Right kidney (tissue), 1 donor: ENCODE measurements around the gene DSP.

Experiments
- DNase-seq: peaks from one replicate; pipeline ENCODE4 v3.0.0-alpha.2; 2016

Gene DSP

DNA sequence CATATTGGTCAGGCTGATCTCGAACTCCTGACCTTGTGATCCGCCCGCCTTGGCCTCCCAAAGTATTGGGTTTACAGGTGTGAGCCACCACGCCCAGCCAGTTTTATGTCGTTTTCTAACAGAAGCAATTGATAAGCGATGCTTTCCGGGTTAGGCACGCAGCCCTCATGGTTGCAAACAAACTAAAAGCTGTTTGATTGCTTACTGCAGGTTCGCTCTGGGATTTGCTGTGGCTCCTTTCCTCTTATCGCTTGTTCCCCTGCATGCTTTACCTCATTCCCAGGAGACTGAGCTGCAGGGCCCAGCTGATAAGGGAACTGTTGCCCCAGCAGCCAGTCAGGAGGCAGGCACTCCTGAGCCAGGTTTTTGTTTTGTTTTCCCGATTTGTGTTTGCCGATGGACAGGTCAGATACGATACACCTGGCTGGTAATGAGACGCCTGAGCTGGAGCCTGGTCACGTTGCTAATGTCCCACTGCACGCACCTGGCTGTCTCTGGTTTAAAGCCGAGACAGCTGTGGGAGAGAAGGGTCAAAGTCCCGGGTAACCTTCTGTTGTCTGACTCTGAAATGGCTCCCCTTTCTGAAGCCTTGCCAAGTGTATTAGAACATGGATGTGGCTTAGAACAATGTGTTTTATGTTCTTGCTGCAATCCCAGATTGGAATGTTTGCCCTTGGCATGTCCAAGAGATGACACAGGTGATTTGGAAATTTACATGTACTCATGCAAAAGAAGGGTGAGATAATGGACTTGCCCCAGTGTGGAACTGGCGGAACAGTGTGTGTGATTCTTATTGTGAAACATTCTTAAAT, 19.9 kb downstream of the DSP start:
- no peak for DNase-seq

DNA sequence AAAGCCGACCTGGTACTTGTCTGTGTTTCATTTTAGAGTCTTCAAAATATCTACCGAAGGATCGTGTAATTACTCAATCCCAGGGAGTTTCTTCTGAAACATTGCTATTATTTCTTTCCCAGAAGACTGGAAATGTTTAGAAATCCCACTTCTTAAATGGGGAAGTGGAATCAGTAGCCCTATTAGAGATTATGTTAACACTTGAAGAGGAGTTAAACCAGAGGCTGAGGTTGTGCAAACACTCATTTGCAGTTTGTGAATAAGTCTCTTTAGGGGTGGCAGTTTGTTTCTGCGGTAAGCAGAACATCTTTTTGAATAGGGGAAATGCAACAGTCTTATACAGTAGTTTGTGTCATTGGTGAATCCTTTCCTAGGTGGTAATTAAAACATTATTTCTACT, 21.3 kb downstream of the DSP start:
- no peak for DNase-seq

DNA sequence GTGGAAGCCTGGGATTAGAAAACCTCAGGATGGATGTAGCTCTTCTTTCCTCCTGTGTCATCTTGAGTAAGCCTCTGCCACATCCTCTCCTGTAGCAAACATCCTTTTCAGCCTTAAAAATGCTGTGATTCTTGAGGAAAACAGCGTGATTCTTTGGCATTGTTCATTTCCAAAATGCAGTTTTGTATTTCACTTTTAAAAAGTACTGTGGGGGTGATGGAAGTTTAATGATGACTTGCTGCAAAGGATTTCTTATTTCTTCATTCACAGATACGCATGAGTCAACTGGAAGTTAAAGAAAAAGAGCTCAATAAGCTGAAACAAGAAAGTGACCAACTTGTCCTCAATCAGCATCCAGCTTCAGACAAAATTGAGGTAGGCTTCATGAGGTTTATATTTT, 24.6 kb downstream of the DSP start:
- no peak for DNase-seq

DNA sequence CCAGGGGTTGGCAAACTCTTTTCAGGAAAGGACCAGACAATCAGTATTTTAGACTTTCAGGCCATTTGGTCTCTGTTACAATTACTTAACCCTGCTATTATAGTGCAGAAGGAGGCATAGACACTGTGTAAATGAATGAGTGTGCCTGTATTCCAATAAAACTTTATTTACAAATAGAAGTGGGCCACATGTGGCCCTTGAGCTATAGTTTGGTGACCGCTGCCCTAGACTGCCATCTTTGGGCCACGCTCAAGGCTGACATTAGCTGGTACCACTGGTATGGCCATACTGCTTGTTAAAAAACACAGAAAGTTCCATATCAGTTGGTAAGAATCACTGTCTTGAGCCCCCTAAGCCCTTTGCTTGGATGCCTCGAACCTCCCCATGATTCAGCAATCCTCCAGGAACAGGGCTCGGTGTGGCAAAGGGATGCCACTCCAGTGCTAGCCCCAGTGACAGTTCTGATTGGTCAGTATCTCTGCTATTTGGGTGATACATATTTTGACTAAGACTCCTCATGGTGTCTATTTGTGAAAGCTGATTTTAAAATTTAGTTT, 25.2 kb downstream of the DSP start:
- DNase-seq = no peak

DNA sequence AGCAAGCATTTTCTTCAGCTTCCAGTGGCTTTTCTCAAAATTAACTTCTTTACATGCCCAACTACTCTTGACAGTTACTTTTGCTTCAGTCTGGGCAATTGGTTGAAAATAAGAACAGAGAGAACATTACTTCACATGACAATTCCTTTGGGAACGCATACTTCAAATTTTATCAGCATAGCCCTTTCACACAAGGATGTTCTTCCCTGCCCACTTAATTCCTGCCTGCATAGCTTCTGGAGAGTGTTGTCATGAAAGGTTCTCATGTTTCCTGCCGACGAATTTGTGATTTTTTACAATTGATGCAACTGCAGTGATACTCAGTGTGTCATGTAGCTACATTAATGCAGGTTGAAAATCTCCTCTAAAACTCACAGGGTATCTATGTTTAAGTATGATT, 26.6 kb downstream of the DSP start:
- DNase-seq = no peak

DNA sequence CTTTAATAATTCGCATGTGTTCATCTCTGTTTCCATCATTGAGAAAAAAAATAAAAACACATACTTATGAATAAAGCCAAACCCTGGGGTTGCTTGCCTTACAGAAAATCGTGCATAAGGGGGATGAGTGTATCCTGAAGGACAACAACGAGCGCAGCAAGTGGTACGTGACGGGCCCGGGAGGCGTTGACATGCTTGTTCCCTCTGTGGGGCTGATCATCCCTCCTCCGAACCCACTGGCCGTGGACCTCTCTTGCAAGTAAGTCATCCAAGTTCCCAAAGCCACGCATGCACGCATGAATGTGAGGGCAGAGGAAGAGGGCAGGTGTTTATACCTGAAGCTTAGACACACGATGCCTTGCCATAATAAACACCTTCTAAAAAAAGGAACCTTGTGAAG, 27.6 kb downstream of the DSP start:
- DNase-seq = no peak

DNA sequence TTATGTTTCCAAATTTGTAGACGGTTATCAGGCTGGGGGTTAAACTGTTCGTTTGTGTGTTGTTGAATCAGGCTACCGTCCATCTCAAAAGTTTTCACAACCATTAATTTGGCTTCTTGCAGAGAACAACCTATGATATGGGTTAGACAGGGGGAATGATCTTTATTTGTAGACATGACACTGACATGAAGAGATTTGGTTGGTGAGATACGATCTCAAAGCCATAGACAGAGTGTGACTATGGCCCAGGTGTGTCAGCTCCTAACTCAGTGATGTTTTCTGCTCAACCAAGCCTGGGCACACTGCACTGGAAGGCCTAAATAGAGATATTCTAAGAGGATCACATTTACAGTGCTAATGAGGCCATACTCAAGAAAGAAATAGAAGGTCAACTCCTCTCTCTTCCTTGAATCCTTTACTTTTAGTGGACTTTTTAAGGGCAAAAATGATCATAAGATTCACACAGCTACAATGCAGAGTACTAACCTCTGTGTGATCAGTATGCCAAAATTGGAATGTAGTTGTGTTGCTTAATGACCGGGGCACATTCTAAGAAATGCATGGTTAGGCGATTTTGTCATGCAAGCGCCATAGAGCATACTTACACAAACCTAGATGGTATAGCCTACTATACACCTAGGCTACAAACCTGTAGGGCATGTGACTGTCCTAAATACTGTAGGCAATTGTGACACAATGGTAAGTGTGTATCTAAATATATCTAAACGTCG, 30.9 kb downstream of the DSP start:
- no peak for DNase-seq

DNA sequence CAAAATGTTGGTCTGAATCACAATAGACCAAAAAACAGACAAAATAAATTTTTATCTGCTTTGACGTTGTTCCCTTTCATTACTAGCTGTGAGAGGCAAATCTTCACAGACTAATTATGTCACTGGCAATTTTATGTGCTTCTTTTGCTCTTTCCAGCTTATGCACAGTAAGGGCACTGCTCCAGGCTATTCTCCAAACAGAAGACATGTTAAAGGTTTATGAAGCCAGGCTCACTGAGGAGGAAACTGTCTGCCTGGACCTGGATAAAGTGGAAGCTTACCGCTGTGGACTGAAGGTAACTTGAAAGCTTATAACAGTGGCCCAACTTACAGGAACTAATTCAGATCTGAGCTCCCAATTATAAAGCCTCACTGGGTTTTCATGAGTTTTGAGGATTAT, 33.0 kb downstream of the DSP start:
- no peak for DNase-seq

DNA sequence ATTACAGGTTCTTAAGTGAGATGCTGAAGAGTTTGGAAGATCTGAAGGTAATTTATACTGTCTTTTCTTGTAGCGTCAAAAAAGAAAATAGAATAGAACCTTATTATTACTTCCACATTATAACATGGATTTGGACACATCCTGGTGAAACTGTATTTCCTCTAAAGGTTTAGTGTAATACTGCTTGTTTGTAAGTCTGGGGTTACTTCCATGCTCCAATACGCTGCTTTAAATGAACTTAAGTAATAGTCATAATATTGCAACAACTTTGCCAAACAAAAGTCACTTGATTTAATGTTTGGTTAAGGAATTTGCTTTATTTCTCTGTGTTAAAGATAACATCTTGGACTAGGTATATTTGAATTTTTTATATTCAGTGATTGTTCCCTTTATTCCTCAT, 37.0 kb downstream of the DSP start:
- DNase-seq = no peak

DNA sequence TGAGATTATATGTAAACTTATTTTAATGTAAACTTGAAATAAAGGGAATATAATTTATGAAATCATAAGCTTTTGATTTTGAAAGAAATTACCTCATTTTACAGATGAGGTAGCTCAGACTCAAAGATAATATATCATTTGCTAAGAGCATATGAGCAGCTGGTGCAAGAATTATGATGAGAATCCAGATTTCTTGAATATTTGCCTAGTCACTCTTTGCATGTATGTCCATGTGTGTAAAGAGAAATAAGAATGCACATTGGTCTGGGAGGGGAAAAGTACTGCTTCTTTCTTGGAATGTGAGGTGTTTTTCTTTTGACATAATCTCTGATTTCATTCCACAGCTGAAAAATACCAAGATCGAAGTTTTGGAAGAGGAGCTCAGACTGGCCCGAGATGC, 37.5 kb downstream of the DSP start:
- DNase-seq = no peak

DNA sequence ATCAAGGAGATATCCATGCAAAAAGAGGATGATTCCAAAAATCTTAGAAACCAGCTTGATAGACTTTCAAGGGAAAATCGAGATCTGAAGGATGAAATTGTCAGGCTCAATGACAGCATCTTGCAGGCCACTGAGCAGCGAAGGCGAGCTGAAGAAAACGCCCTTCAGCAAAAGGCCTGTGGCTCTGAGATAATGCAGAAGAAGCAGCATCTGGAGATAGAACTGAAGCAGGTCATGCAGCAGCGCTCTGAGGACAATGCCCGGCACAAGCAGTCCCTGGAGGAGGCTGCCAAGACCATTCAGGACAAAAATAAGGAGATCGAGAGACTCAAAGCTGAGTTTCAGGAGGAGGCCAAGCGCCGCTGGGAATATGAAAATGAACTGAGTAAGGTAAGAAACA, 38.4 kb downstream of the DSP start:
- no peak for DNase-seq

DNA sequence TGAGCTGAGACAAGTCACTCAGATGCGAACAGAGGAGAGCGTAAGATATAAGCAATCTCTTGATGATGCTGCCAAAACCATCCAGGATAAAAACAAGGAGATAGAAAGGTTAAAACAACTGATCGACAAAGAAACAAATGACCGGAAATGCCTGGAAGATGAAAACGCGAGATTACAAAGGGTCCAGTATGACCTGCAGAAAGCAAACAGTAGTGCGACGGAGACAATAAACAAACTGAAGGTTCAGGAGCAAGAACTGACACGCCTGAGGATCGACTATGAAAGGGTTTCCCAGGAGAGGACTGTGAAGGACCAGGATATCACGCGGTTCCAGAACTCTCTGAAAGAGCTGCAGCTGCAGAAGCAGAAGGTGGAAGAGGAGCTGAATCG, 39.1 kb downstream of the DSP start:
- DNase-seq = no peak

DNA sequence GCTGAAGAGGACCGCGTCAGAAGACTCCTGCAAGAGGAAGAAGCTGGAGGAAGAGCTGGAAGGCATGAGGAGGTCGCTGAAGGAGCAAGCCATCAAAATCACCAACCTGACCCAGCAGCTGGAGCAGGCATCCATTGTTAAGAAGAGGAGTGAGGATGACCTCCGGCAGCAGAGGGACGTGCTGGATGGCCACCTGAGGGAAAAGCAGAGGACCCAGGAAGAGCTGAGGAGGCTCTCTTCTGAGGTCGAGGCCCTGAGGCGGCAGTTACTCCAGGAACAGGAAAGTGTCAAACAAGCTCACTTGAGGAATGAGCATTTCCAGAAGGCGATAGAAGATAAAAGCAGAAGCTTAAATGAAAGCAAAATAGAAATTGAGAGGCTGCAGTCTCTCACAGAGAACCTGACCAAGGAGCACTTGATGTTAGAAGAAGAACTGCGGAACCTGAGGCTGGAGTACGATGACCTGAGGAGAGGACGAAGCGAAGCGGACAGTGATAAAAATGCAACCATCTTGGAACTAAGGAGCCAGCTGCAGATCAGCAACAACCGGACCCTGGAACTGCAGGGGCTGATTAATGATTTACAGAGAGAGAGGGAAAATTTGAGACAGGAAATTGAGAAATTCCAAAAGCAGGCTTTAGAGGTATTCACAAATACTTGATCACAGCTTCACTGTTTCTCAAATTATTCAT, 39.6 kb downstream of the DSP start:
- peak; percentile 6 for DNase-seq

DNA sequence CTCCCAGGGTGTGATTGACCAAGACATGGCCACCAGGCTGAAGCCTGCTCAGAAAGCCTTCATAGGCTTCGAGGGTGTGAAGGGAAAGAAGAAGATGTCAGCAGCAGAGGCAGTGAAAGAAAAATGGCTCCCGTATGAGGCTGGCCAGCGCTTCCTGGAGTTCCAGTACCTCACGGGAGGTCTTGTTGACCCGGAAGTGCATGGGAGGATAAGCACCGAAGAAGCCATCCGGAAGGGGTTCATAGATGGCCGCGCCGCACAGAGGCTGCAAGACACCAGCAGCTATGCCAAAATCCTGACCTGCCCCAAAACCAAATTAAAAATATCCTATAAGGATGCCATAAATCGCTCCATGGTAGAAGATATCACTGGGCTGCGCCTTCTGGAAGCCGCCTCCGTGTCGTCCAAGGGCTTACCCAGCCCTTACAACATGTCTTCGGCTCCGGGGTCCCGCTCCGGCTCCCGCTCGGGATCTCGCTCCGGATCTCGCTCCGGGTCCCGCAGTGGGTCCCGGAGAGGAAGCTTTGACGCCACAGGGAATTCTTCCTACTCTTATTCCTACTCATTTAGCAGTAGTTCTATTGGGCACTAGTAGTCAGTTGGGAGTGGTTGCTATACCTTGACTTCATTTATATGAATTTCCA, 43.9 kb downstream of the DSP start:
- DNase-seq = no peak

DNA sequence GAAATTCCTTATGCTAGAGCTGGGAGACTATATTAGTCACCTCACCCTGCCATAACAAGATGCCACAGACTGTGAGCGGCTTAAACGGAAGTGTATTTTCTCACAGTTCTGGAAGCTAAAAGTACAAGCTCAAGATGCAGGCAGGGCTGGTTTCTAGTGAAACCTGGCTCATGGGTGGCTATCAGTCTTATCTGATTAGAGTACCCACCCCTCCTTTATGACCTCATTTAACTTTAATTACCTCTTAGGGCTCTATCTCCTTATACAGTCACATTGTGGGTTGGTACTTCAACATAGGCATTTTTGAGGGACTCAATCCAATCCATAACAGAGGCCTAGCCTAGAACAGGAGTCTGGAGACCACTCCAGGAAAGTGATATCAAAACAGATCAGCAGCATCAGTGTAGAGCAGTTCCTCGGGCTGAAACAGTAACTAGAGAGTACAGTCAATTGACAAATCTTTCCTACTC, 46.2 kb downstream of the DSP start:
- DNase-seq = no peak

DNA sequence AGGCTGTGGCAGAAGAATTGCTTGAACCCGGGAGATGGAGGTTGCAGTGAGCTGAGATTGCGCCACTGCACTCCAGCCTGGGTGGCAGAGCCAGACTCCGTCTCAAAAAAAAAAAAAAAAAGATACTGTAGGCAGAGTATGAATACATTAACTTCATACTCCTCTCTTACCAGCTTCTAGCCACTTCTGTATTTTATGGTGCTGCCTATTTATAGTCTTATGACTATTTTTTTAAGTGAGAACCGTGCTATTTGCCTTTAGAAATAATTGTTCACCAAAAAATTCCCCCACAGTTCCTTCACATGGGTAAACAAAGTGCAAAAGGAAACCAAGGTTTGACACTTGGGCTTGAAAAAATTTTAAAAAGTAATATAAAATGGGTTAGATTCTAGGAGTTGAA, 47.0 kb downstream of the DSP start:
- no peak for DNase-seq

DNA sequence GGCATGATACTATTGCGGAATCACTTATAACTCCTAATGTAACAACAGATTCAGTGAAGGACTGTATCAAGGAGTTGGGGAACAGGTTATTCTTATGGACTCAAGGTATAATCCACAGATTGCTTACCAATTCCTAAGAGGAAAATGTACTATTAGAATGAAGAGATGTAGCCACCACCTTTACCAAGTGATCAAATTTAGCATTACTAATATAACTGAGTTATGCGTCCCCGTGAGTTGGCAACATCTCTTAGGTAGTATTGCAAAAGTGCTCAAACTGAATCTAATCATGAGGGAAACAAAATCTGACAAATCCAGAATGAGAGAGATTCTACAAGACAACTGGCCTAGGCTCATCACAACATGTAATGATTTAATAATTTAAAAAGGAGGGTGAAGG, 47.8 kb downstream of the DSP start:
- DNase-seq = no peak

DNA sequence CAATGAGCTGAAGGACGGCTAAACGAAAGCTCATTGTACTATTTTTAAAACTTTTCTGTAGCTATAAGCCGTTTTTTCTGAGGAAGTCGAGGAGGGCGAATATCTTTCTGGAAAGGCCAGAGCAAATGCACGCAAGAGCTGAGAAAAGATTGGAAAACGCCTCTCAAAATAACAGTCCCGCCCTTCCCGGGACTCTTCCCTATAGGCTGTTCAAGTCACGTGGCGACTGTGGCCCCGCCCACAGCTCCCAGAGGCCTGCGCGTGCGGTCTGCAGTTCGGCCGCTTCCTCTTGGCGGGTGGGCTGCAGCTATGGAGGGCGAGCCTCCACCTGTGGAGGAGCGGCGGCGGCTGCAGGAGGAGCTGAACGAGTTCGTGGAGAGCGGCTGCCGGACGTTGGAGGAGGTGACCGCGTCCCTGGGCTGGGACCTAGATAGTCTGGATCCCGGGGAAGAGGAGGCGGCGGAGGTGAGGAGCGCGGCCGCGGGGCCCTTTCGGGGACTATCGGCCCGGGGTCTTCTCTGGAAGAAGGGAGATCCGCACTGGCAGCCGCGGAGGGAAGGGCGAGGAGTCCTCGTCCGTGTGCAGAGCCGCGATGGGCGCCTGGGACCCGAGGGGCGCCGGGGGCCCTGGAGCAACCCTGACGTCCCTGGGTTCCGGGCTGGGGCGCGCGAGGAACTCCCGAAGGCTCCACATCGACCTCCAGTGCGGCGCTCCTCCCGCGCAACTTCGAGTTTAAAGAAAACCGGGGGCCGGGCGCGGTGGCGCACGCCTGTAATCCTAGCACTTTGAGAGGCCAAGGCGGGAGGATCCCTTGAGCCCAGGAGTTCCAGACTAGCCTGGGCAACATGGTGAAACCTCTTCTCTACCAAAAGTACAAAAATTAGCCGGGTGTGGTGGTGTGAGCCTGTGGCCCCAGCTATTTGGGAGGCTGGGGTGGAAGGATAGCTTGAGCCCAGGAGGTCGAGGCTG, 48.8 kb downstream of the DSP start, which contains the start of gene SNRNP48:
TSS of gene SNRNP48 (plus strand) at position 250 of the 969 bp plus-strand sequence. CDS start at position 310, 60 bp downstream.
- peak; percentile 89 for DNase-seq

DNA sequence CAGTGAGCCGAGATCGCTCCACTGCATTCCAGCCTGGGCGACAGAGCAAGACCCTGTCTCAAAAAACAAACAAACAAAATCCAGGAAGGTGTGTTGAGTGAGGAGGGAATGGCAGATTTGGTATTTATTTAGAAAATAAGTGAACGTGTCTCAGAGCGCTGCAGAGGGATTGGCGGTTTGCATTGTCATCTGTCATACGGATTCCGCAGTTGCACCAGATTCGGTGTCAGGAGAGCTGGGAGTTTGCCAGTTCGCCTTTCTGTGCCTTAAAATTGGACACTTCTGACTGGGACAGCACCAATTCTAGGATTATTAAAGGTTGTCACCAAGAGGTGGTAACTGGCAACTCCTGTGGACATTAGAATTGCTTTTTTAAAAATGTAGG, 49.4 kb downstream of the DSP start:
- no peak for DNase-seq

DNA sequence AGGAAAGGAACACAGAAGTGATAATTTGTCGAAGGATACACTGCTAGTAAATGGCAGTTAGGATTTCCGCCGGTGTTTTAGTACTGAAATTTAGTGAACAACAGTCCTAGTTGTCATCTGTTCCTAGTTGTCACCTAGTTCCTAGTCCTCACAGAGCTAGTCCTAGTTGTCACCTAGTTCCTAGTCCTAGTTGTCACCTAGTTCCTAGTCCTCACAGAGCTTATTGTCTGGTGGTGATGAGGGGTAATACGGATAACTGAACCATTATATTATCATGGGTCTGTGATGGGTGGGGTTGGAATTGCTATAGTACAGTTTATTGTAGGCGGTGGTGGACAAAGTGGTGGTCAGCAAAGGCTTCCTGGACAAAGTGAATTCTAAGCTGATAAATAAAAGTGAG, 50.3 kb downstream of the DSP start:
- no peak for DNase-seq

DNA sequence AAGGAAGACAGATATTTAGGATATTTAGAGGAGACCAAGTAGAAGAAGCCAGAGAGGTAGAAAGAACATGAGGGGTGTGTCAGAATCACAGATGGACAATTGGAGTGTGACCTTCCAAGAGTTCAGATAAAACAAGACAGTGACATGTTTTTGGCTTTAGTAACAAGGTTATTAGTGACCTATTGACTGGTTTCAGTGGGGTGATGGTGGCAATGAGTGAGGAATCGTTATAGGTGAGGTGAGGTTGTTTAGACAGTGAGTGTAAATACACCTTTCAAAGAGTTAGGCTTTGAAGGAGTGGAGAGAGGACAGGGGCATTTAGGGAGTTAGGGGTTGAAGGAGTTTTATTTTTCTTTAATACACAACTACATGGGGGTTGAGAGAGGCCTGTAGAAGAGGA, 51.8 kb downstream of the DSP start:
- DNase-seq = no peak
